Measurements from ENCODE around the gene AKAP13.

The AKAP13 gene

GRCh38 chr15:85382942-85383341 lies 2.5 kb downstream of the AKAP13 start:
- H3K4me1 ChIP-seq (ENCODE audit: insufficient read depth, low read length) = peaks cover 12% of the 10 kb centered on the region
- H2AFZ ChIP-seq (ENCODE audit: low read depth, low read length) = no peak overlapping the region
- no peaks in the 10 kb centered on the region for H3K9me3 ChIP-seq (ENCODE audit: low read length)
- no peaks in the 10 kb centered on the region for H3K27me3 ChIP-seq (ENCODE audit: insufficient read depth, low read length)
- no peaks in the 10 kb centered on the region for H3K36me3 ChIP-seq (ENCODE audit: insufficient read depth, low read length)
- no peak overlapping the region for H3K4me3 ChIP-seq (ENCODE audit: low read length)

GRCh38 chr15:85383470-85384148 lies 3.2 kb downstream of the AKAP13 start:
- H3K4me3 ChIP-seq (ENCODE audit: low read length) = no peak overlapping the region
- H3K36me3 ChIP-seq (ENCODE audit: insufficient read depth, low read length) = no peaks in the 10 kb centered on the region
- H2AFZ ChIP-seq (ENCODE audit: low read depth, low read length) = no peak overlapping the region
- H3K9me3 ChIP-seq (ENCODE audit: low read length) = no peaks in the 10 kb centered on the region
- H3K4me1 ChIP-seq (ENCODE audit: insufficient read depth, low read length) = peaks cover 12% of the 10 kb centered on the region
- H3K27me3 ChIP-seq (ENCODE audit: insufficient read depth, low read length) = no peaks in the 10 kb centered on the region

- no peak overlapping the region for H3K4me3 ChIP-seq (ENCODE audit: low read length)
- H3K4me1 ChIP-seq (ENCODE audit: insufficient read depth, low read length) = peaks cover 12% of the 10 kb centered on the region
- no peaks in the 10 kb centered on the region for H3K9me3 ChIP-seq (ENCODE audit: low read length)
- peaks cover 3% of the 10 kb centered on the region for H3K36me3 ChIP-seq (ENCODE audit: insufficient read depth, low read length)
- H3K27me3 ChIP-seq (ENCODE audit: insufficient read depth, low read length) = no peaks in the 10 kb centered on the region
- H2AFZ ChIP-seq (ENCODE audit: low read depth, low read length) = no peak overlapping the region
Measured at GRCh38 chr15:85386261-85386660, 5.9 kb downstream of the AKAP13 start.

DNA sequence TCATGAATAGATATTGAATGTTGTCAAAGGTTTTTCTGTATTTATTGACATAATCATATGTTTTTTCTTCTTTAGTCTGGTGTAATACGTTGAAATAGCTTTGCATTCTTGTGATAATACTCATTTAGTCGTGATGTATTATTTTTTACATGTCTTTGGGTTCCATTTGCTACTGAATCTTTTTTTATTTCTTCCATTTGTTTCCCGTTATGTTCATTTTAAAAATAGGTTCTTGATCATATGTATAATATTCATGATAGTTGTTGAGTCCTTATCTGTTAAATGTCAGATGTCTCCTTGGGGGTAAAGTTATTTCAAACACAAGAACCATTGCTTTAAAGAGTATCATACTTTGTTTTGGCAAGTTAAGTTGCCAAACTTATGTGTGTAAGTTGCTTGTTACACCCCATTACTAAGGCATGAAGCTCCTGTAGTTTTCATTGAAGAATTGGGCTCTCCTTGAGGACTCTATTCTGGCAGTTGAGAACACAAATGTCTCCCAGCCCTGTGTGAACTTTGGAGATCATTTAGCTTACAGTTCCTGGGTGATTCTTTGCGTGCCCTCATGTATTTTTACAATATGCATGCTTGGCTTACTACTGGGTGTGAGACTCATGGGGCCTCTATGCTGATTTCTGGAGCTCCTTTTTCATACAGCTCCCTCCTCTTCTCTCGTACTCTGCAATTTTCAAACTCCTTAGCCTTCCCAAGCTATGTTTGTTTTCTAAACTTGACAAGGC lies 8.3 kb downstream of the AKAP13 start:
- Histone ChIP-seq H3K27me3 (ENCODE audit: insufficient read depth, low read length) (no peaks in the 10 kb centered on the region), H3K4me3 (ENCODE audit: low read length) (no peak overlapping the region), H3K9me3 (ENCODE audit: low read length) (no peaks in the 10 kb centered on the region), H3K36me3 (ENCODE audit: insufficient read depth, low read length) (peaks cover 3% of the 10 kb centered on the region), H3K4me1 (ENCODE audit: insufficient read depth, low read length) (peaks cover 3% of the 10 kb centered on the region), H2AFZ (ENCODE audit: low read depth, low read length) (no peak overlapping the region)

GRCh38 chr15:85389306-85389650 lies 8.9 kb downstream of the AKAP13 start:
- Histone ChIP-seq H3K36me3 (ENCODE audit: insufficient read depth, low read length) (peaks cover 3% of the 10 kb centered on the region), H3K9me3 (ENCODE audit: low read length) (no peaks in the 10 kb centered on the region), H3K4me1 (ENCODE audit: insufficient read depth, low read length) (peaks cover 3% of the 10 kb centered on the region), H3K27me3 (ENCODE audit: insufficient read depth, low read length) (no peaks in the 10 kb centered on the region), H3K4me3 (ENCODE audit: low read length) (no peak overlapping the region), H2AFZ (ENCODE audit: low read depth, low read length) (no peak overlapping the region)

- Histone ChIP-seq H3K27me3 (ENCODE audit: insufficient read depth, low read length) (no peaks in the 10 kb centered on the region), H3K36me3 (ENCODE audit: insufficient read depth, low read length) (peaks cover 3% of the 10 kb centered on the region), H2AFZ (ENCODE audit: low read depth, low read length) (no peak overlapping the region), H3K4me1 (ENCODE audit: insufficient read depth, low read length) (peaks cover 7% of the 10 kb centered on the region), H3K9me3 (ENCODE audit: low read length) (no peaks in the 10 kb centered on the region), H3K4me3 (ENCODE audit: low read length) (no peak overlapping the region)
Measured at GRCh38 chr15:85389772-85390171, 9.4 kb downstream of the AKAP13 start.

DNA sequence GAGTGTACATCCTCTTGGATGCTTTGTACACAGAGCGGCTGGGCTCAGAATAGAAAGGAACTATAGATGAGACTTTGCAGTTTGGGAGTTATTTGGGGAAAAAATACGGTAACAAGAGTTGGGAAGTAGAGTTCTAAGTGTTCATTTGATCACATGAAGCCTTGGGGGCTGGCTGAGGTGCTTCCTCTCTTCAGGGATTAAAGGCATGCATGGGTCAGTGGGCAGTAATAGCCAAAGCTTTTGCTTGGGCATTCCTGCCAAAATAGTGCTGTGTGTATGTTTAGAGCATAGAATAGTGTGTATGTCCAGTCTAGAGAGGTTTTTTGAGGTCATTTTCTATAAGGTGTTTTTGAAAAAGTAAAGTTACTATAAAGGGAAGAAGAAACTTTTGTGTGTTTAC lies 12.8 kb downstream of the AKAP13 start:
- H3K36me3 ChIP-seq (ENCODE audit: insufficient read depth, low read length) = peaks cover 3% of the 10 kb centered on the region
- H3K4me1 ChIP-seq (ENCODE audit: insufficient read depth, low read length) = peaks cover 8% of the 10 kb centered on the region
- no peak overlapping the region for H2AFZ ChIP-seq (ENCODE audit: low read depth, low read length)
- H3K4me3 ChIP-seq (ENCODE audit: low read length) = no peak overlapping the region
- no peaks in the 10 kb centered on the region for H3K27me3 ChIP-seq (ENCODE audit: insufficient read depth, low read length)
- no peaks in the 10 kb centered on the region for H3K9me3 ChIP-seq (ENCODE audit: low read length)

GRCh38 chr15:85394554-85395333 lies 14.3 kb downstream of the AKAP13 start:
- Histone ChIP-seq H3K36me3 (ENCODE audit: insufficient read depth, low read length) (no peaks in the 10 kb centered on the region), H3K4me1 (ENCODE audit: insufficient read depth, low read length) (peaks cover 8% of the 10 kb centered on the region), H3K27me3 (ENCODE audit: insufficient read depth, low read length) (no peaks in the 10 kb centered on the region), H2AFZ (ENCODE audit: low read depth, low read length) (no peak overlapping the region), H3K4me3 (ENCODE audit: low read length) (no peak overlapping the region), H3K9me3 (ENCODE audit: low read length) (no peaks in the 10 kb centered on the region)

DNA sequence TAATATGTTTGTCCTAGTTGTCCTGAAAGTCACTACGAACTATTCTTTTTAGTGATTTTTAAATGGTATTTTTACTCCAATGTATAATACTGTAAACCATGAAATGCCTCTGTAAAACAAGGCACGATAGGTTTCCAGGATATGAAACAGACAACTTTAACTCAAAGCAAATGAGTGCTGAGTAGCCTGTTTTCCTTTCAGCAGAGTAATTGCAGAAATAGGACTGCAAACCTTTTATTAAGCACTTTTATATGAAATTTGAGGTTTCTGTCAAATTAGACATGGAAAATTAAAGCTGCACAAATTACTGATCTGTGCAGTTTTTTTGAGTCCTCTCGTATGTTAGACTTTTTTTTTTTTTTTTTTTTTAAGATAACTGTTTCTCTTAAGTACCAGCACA lies 16.2 kb downstream of the AKAP13 start:
- Histone ChIP-seq H3K9me3 (ENCODE audit: low read length) (no peaks in the 10 kb centered on the region), H3K4me3 (ENCODE audit: low read length) (no peak overlapping the region), H2AFZ (ENCODE audit: low read depth, low read length) (no peak overlapping the region), H3K4me1 (ENCODE audit: insufficient read depth, low read length) (peaks cover 8% of the 10 kb centered on the region), H3K27me3 (ENCODE audit: insufficient read depth, low read length) (no peaks in the 10 kb centered on the region), H3K36me3 (ENCODE audit: insufficient read depth, low read length) (no peaks in the 10 kb centered on the region)

DNA sequence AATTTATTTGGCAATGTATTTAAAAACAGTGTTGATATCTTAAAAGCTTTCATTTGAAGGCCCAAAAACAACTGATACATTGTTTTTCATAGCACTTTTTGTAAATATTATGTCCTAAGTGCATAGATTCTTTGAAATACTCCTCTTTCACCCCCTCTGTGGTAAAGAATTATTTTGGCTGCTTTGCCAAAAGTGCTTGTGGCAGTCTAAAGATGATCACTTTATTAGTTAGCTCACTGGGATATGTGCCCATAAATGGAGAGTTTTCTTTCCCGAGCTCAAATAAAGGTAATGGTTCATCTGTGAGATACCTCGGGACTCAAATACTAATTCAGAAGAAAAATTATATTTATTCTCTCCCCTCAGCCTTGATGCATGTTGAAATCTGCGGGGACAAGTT lies 16.7 kb downstream of the AKAP13 start:
- peaks cover 11% of the 10 kb centered on the region for H3K4me1 ChIP-seq (ENCODE audit: insufficient read depth, low read length)
- H3K9me3 ChIP-seq (ENCODE audit: low read length) = no peaks in the 10 kb centered on the region
- H3K27me3 ChIP-seq (ENCODE audit: insufficient read depth, low read length) = no peaks in the 10 kb centered on the region
- H3K4me3 ChIP-seq (ENCODE audit: low read length) = no peak overlapping the region
- no peaks in the 10 kb centered on the region for H3K36me3 ChIP-seq (ENCODE audit: insufficient read depth, low read length)
- H2AFZ ChIP-seq (ENCODE audit: low read depth, low read length) = no peak overlapping the region

DNA sequence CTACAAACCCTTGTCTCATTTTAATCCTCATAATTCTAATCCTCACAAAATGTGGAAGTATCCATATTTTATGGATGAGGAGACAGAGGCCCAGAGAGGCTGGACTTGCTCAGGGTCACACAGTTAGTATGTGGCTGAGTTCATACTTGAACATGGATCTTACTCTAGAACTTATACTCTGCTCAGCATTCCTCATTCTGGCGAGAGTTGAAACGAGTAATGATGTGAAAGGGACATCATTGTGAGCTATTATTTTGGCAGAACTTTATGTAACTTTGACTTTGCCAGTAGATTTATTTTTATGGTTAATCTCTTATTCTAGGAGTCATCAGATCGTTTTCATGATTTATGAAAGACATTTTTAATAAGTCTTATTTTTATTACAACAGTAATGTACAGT lies 17.5 kb downstream of the AKAP13 start:
- no peaks in the 10 kb centered on the region for H3K9me3 ChIP-seq (ENCODE audit: low read length)
- no peak overlapping the region for H3K4me3 ChIP-seq (ENCODE audit: low read length)
- no peaks in the 10 kb centered on the region for H3K36me3 ChIP-seq (ENCODE audit: insufficient read depth, low read length)

GRCh38 chr15:85398822-85399221 lies 18.4 kb downstream of the AKAP13 start:
- no peaks in the 10 kb centered on the region for H3K27me3 ChIP-seq (ENCODE audit: insufficient read depth, low read length)
- no peaks in the 10 kb centered on the region for H3K36me3 ChIP-seq (ENCODE audit: insufficient read depth, low read length)
- peaks cover 8% of the 10 kb centered on the region for H3K4me1 ChIP-seq (ENCODE audit: insufficient read depth, low read length)
- H3K4me3 ChIP-seq (ENCODE audit: low read length) = no peak overlapping the region
- no peak overlapping the region for H2AFZ ChIP-seq (ENCODE audit: low read depth, low read length)
- no peaks in the 10 kb centered on the region for H3K9me3 ChIP-seq (ENCODE audit: low read length)

More for the DNA sequence above, 17.5 kb downstream of the AKAP13 start:
- H3K4me1 ChIP-seq (ENCODE audit: insufficient read depth, low read length) = peaks cover 9% of the 10 kb centered on the region
- H3K27me3 ChIP-seq (ENCODE audit: insufficient read depth, low read length) = no peaks in the 10 kb centered on the region
- no peak overlapping the region for H2AFZ ChIP-seq (ENCODE audit: low read depth, low read length)

GRCh38 chr15:85399627-85400026 lies 19.2 kb downstream of the AKAP13 start:
- H3K9me3 ChIP-seq (ENCODE audit: low read length) = no peaks in the 10 kb centered on the region
- H3K4me1 ChIP-seq (ENCODE audit: insufficient read depth, low read length) = peaks cover 12% of the 10 kb centered on the region
- H3K4me3 ChIP-seq (ENCODE audit: low read length) = no peak overlapping the region
- H3K36me3 ChIP-seq (ENCODE audit: insufficient read depth, low read length) = no peaks in the 10 kb centered on the region
- H3K27me3 ChIP-seq (ENCODE audit: insufficient read depth, low read length) = no peaks in the 10 kb centered on the region
- no peak overlapping the region for H2AFZ ChIP-seq (ENCODE audit: low read depth, low read length)

Data from neuron (in vitro differentiated cells).